H1 (cell line): ENCODE measurements around the gene LIMK1. TPM values are rescaled to one million over a fixed set of nuclear protein-coding genes. Genes with fewer than 3 reads are reported as not detected.

Experiments
- CTCF ChIA-PET: fragments of 300-600 bp; sonication (Branson Sonifier 250); formaldehyde crosslinking; loops from one replicate; lab custom pipeline; 2021; ENCODE audit not compliant: partially characterized antibody; lab: Charles Lee
- POLR2A ChIA-PET: fragments of 300-600 bp; sonication (Branson Sonifier 250); formaldehyde crosslinking; loops from one replicate; lab custom pipeline; 2021; ENCODE audit warnings: inconsistent platforms; ENCODE audit not compliant: partially characterized antibody; lab: Charles Lee
- DNase-seq, 2 experiments: peaks; one replicate each; pipeline versions ENCODE4 v3.0.0 to v3.0.0-alpha.2; 2010 to 2022; ENCODE audit warnings: low spot score in 2 of 2, low read depth in 1 of 2, mixed read lengths in 1 of 2
- FAIRE-seq: peaks from 2 replicates; lab custom pipeline; 2011; peaks lifted over from hg19 to GRCh38; lab: Jason Lieb, UNC
- H2AFZ ChIP-seq: 2 replicates; pipeline ENCODE4 v1.8.1; 2012; ENCODE audit warnings: low read length, inconsistent platforms
- H2AK5ac ChIP-seq: 2 replicates; pipeline ENCODE4 v1.6.1; 2013; ENCODE audit warnings: low read depth, low read length
- H2BK120ac ChIP-seq: replicated peaks from 2 replicates; pipeline ENCODE3; 2013; ENCODE audit warnings: low read depth, low read length, inconsistent platforms
- H2BK12ac ChIP-seq: 2 replicates; pipeline ENCODE4 v1.6.1; 2013; ENCODE audit warnings: low read depth, low read length
- H2BK15ac ChIP-seq: 2 replicates; pipeline ENCODE4 v1.6.1; 2013; ENCODE audit warnings: low read length
- H2BK20ac ChIP-seq: 2 replicates; pipeline ENCODE4 v1.6.1; 2013; ENCODE audit warnings: low read length
- H2BK5ac ChIP-seq: 2 replicates; pipeline ENCODE4 v1.6.1; 2013; ENCODE audit warnings: low read depth, low read length
- H3K14ac ChIP-seq: 2 replicates; pipeline ENCODE4 v1.6.1; 2013; ENCODE audit warnings: inconsistent platforms; ENCODE audit not compliant: insufficient read length
- H3K18ac ChIP-seq: 2 replicates; pipeline ENCODE4 v1.6.1; 2013; ENCODE audit warnings: low read length; ENCODE audit errors: extremely low read depth
- H3K23ac ChIP-seq: 2 replicates; pipeline ENCODE4 v1.6.1; 2013; ENCODE audit warnings: inconsistent platforms; ENCODE audit not compliant: insufficient read length
- H3K23me2 ChIP-seq: 2 replicates; pipeline ENCODE4 v1.6.1; 2013; ENCODE audit warnings: low read depth, low read length
- H3K27ac ChIP-seq: 2 replicates; pipeline ENCODE4 v1.6.1; 2011; ENCODE audit warnings: low read depth, low read length, inconsistent platforms
- H3K27me3 ChIP-seq, 4 experiments: replicated peaks in 1 of 4; 1 replicate in 1 of 4; 2 replicates in 3 of 4; pipeline versions ENCODE4 v1.6.1 to v1.8.1; 2011 to 2013; ENCODE audit warnings: low read length in 3 of 4, mild to moderate bottlenecking in 3 of 4, inconsistent platforms in 2 of 4, mixed read lengths in 2 of 4, moderate library complexity in 1 of 4; ENCODE audit not compliant: control insufficient read depth in 3 of 4, insufficient read depth in 3 of 4; ENCODE audit errors: extremely low read depth in 1 of 4
- H3K36me3 ChIP-seq, 4 experiments: 2 replicates each; pipeline versions ENCODE4 v1.6.1 to v1.8.1; 2011 to 2013; ENCODE audit warnings: mild to moderate bottlenecking in 4 of 4, low read length in 3 of 4, moderate library complexity in 2 of 4, control low read depth in 1 of 4, inconsistent platforms in 1 of 4; ENCODE audit not compliant: insufficient read depth in 4 of 4, control insufficient read depth in 2 of 4
- H3K4ac ChIP-seq: replicated peaks from 2 replicates; pipeline ENCODE3; 2013; ENCODE audit warnings: low read length, low read depth, mixed read lengths, inconsistent platforms; ENCODE audit not compliant: insufficient read length
- H3K4me1 ChIP-seq, 4 experiments: replicated peaks in 1 of 4; 1 replicate in 1 of 4; 2 replicates in 3 of 4; pipeline versions ENCODE4 v1.6.1 to v1.8.1; 2011 to 2013; ENCODE audit warnings: low read length in 3 of 4, inconsistent platforms in 2 of 4, mixed read lengths in 1 of 4; ENCODE audit not compliant: insufficient read depth in 4 of 4, control insufficient read depth in 3 of 4
- H3K4me2 ChIP-seq, 2 experiments: 2 replicates each; pipeline versions ENCODE4 v1.6.1 to v1.8.1; 2011 to 2013; ENCODE audit warnings: low read depth in 2 of 2, low read length in 2 of 2, control low read depth in 1 of 2, inconsistent platforms in 1 of 2, mild to moderate bottlenecking in 1 of 2; ENCODE audit not compliant: insufficient read depth in 1 of 2
- H3K4me3 ChIP-seq, 4 experiments: fragments of 200-600, 300-600 bp in 1 of 4; sonication (generic), shearing (Covaris generic), sonication (Bioruptor Twin) in 1 of 4; 2 replicates each; pipeline versions ENCODE4 v1.5.1 to v1.8.1; 2011 to 2016; ENCODE audit warnings: low read length in 4 of 4, low read depth in 3 of 4, control low read depth in 2 of 4, inconsistent platforms in 2 of 4, mild to moderate bottlenecking in 2 of 4, mixed read lengths in 1 of 4, moderate library complexity in 1 of 4; ENCODE audit not compliant: insufficient read depth in 2 of 4; ENCODE audit errors: extremely low read depth in 1 of 4
- H3K56ac ChIP-seq: replicated peaks from 2 replicates; pipeline ENCODE3; 2013; ENCODE audit warnings: low read depth, mild to moderate bottlenecking, mixed read lengths, low read length, inconsistent platforms; ENCODE audit not compliant: insufficient read length
- H3K79me1 ChIP-seq: 2 replicates; pipeline ENCODE4 v1.6.1; 2013; ENCODE audit warnings: low read depth, low read length, control low read depth
- H3K79me2 ChIP-seq, 2 experiments: 2 replicates each; pipeline versions ENCODE4 v1.6.1 to v1.8.1; 2012 to 2013; ENCODE audit warnings: low read length in 2 of 2, mild to moderate bottlenecking in 2 of 2, inconsistent platforms in 1 of 2; ENCODE audit not compliant: insufficient read depth in 2 of 2, control insufficient read depth in 1 of 2
- H3K9ac ChIP-seq, 4 experiments: replicated peaks in 1 of 4; 1 replicate in 1 of 4; 2 replicates in 3 of 4; pipeline versions ENCODE4 v1.6.1 to v1.8.1; 2011 to 2013; ENCODE audit warnings: low read depth in 3 of 4, low read length in 3 of 4, control low read depth in 2 of 4, mild to moderate bottlenecking in 2 of 4, moderate library complexity in 2 of 4, inconsistent platforms in 1 of 4; ENCODE audit errors: extremely low read depth in 1 of 4
- H3K9me3 ChIP-seq, 2 experiments: 2 replicates each; pipeline versions ENCODE4 v1.6.1 to v1.8.1; 2012 to 2013; ENCODE audit warnings: mild to moderate bottlenecking in 2 of 2, moderate library complexity in 2 of 2, control low read depth in 1 of 2, inconsistent platforms in 1 of 2, low read depth in 1 of 2, low read length in 1 of 2, mixed read lengths in 1 of 2; ENCODE audit not compliant: insufficient read depth in 2 of 2
- H4K20me1 ChIP-seq, 2 experiments: replicated peaks in 1 of 2; 2 replicates each; pipeline versions ENCODE3 to v1.8.1; 2011 to 2013; ENCODE audit warnings: inconsistent platforms in 2 of 2, low read length in 2 of 2, mild to moderate bottlenecking in 1 of 2; ENCODE audit not compliant: insufficient read depth in 2 of 2, control insufficient read depth in 1 of 2
- H4K5ac ChIP-seq: 2 replicates; pipeline ENCODE4 v1.6.1; 2013; ENCODE audit warnings: low read length, low read depth, mixed read lengths, inconsistent platforms; ENCODE audit not compliant: insufficient read length
- H4K8ac ChIP-seq: 2 replicates; pipeline ENCODE4 v1.8.0; 2013; ENCODE audit warnings: mild to moderate bottlenecking, moderate library complexity, low read length, inconsistent platforms; ENCODE audit not compliant: insufficient read depth; ENCODE audit errors: extremely low read depth
- H4K91ac ChIP-seq: replicated peaks from 2 replicates; pipeline ENCODE3; 2013; ENCODE audit warnings: low read length, mixed read lengths, inconsistent platforms; ENCODE audit not compliant: insufficient read length
- SRF ChIP-seq: IDR thresholded peaks from 2 replicates; pipeline ENCODE4 v1.6.1; 2011; ENCODE audit warnings: mild to moderate bottlenecking, low read depth, low read length, moderate library complexity
- WGBS, 2 experiments: shearing (Covaris generic) in 1 of 2; methylation state at CpG; one replicate each; pipeline versions ENCODE4 v1.1.6 to v1.1.7; 2013 to 2015; ENCODE audit warnings: low lambda C conversion rate in 2 of 2, mixed read lengths in 2 of 2, inconsistent platforms in 1 of 2, low coverage in 1 of 2, missing lambda C conversion rate in 1 of 2; ENCODE audit not compliant: insufficient replicate concordance in 2 of 2, insufficient coverage in 1 of 2, insufficient read length in 1 of 2; ENCODE audit errors: extremely low coverage in 1 of 2, missing lambda C conversion rate in 1 of 2; 5-methylcytosine and 5-hydroxymethylcytosine counted together
- polyA plus RNA-seq, 7 experiments: library from polyadenylated mRNA; depleted of rRNA in 3 of 7; stranded (reverse) in 5 of 7; unstranded in 2 of 7; fragments of >200 nt in 5 of 7; fragments of 200-250 nt in 2 of 7; gene quantifications; 1 replicate in 5 of 7; 2 replicates in 1 of 7; 4 replicates in 1 of 7; pipeline versions ENCODE4 v1.2.1 to v1.2.3, GENCODE V29; 2011 to 2013; ENCODE audit warnings: missing spikeins in 2 of 7, mixed read lengths in 2 of 7
- total RNA-seq: library from RNA; stranded (reverse); fragmentation: NEBNext Ultra II Directional; extraction: Animal tissue kit (Norgen Biotek cat#: 25700); gene quantifications from 2 replicates; pipeline ENCODE4 v1.2.1, GENCODE V29; 2021

The LIMK1 gene
- total and polyA plus RNA-seq, 2 of the 8 experiments (the other 6 are each of a cell fraction or from before 2014, with no cell fraction given), result 93.5 to 108 TPM

DNA sequence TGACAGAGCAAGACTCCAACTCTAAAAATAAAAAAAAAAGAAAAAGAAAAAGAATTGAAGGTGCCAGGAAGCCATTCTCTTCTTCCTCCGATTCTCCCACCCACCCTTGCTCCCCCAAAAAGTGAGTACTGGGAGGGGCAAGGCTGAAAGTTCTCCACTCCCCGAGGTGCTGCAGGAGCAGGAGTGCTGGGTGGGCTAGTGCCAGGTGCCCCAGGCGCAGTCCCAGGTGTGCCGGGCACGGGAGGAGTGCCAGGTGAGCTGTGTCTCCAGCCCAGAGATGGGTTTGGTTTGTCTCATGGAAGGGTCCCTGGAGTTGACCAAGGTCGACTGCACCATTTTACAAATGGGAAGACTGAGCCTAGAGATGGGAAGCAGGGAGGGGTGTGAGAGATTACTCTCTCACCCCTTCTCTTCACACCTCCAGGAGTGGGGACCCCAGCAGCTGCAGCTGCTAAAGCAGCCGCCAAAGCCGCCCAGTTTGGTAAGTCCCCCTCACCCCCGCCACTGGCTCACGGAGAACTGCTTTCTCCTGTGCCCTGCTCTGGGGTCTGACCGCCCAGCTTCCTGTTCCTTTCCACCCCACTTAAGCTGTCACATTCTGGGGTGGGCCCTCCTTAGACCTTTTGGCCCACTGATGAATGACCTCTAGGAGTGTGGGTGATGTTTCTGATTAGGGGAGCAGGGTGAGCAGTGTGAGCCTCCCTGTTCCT lies 26.2 kb upstream of the LIMK1 start:
- Histone ChIP-seq H3K9me3 (no peaks in the 10 kb centered on the region), H3K56ac (no peak overlapping the region), H3K18ac (no peak overlapping the region), H4K8ac (no peak overlapping the region), H2BK20ac (no peak overlapping the region), H3K4me3 (no peak overlapping the region), H3K14ac (no peak overlapping the region), H3K23ac (no peak overlapping the region), H3K27me3 (peaks cover 0 to 3% (median 0%) of the 10 kb centered on the region in 4 experiments; a peak in 1 of 7 replicates), H2AFZ (no peak overlapping the region), H3K23me2 (peaks cover 7% of the 10 kb centered on the region; the same call in 1 of the 2 replicates), H2BK15ac (no peak overlapping the region), H4K5ac (no peak overlapping the region), H3K79me1 (no peaks in the 10 kb centered on the region), H3K79me2 (no peaks in the 10 kb centered on the region), H2BK5ac (no peak overlapping the region), H2BK12ac (no peak overlapping the region), H3K4me2 (no peak overlapping the region), H3K9ac (no peak overlapping the region), H3K4me1 (no peaks in the 10 kb centered on the region; a peak in 1 of 7 replicates), H3K27ac (no peak overlapping the region), H3K36me3 (no peaks in the 10 kb centered on the region), H4K20me1 (no peaks in the 10 kb centered on the region), H2BK120ac (no peak overlapping the region), H3K4ac (no peak overlapping the region), H4K91ac (no peak overlapping the region), H2AK5ac (no peak overlapping the region)
- 91% methylated on average over 10 of the region's 11 CpGs; no CpG with 5 or more reads in 1 of the 2 experiments for WGBS, 2 experiments
- ChIA-PET CTCF (interaction anchor here (0.6 to 3.6 kb wide), 7 partner anchors 13 to 343 kb away, joined by 3 to 12 read pairs (median 4); no protein-coding TSS in a partner anchor), POLR2A (no interaction called here)
- no peak for FAIRE-seq
- no peak for DNase-seq
- TF ChIP-seq SRF, result no peak
